ENCODE results near the gene SGTA. TPM values are rescaled to one million over a fixed set of nuclear protein-coding genes. Genes with fewer than 3 reads are reported as not detected.

SGTA gene, protein sequence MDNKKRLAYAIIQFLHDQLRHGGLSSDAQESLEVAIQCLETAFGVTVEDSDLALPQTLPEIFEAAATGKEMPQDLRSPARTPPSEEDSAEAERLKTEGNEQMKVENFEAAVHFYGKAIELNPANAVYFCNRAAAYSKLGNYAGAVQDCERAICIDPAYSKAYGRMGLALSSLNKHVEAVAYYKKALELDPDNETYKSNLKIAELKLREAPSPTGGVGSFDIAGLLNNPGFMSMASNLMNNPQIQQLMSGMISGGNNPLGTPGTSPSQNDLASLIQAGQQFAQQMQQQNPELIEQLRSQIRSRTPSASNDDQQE
- total RNA-seq (2021; ENCODE audit: unreplicated experiment) (85.7 TPM), Bru-seq, nascent RNA (percentile 67 among the genes with signal in this experiment), BruChase-seq, experiment 1, labeled RNA remaining after a 2-hour chase (percentile 74 among the genes with signal in this experiment), BruChase-seq, experiment 2, labeled RNA remaining after a 6-hour chase (percentile 83 among the genes with signal in this experiment)
- 101 TPM for polyA plus RNA-seq (2012; ENCODE audit: insufficient read length)
- long read RNA-seq, transcript SGTA-201 (12 exons, 2,330 nt) = major isoform, 111 of 262 reads
- long read RNA-seq, partial matches to known transcripts = 56 of 262 reads
- long read RNA-seq, other reads (novel, unspliced or antisense) = 95 of 262 reads

- peak; percentile 90 for ATAC-seq
- intact Hi-C loops (cut with micrococcal nuclease; ENCODE audit: unreplicated experiment) (no loop called here), in situ Hi-C loops (cut with HindIII; ENCODE audit: low pct_unique_long_range_greater_than_20kb, low sequenced_read_pairs) (no loop called here)
- BruUV-seq (replicated peaks) = no TSS peak
- peaks cover 12% of the 10 kb centered on the region for H3K4me1 ChIP-seq (ENCODE audit: control insufficient read depth, insufficient read depth, low read length)
- CTCF ChIA-PET = interaction anchor here (0.6 kb wide), 1 partner anchor 152 kb away, joined by 4 read pairs; no protein-coding TSS in a partner anchor
- TF ChIP-seq TCF7L2 (IDR thresholded peaks at IDR 0.05; ENCODE audit: low read depth, low read length) = no peak
- TF ChIP-seq SIN3A (IDR thresholded peaks at IDR 0.05; ENCODE audit: borderline replicate concordance, insufficient read depth, low read depth, low read length) = 0 out of 2 replicates have a peak, but pooled peaks have one; percentile 43
- peak; percentile 73 for TF ChIP-seq POLR2AphosphoS5 (IDR thresholded peaks at IDR 0.05; ENCODE audit: low read depth, low read length)
- DNase-seq (ENCODE audit: low read depth, low spot score) = peak; percentile 97
- H3K27me3 ChIP-seq (ENCODE audit: control insufficient read depth, insufficient read depth, low read length) = no peaks in the 10 kb centered on the region
- POLR2A ChIA-PET = interaction anchor here (0.6 to 0.7 kb wide), 2 partner anchors 92 to 307 kb away, joined by 3 to 6 read pairs; partner anchors contain the start of gene GADD45B
- peak within 1 kb of the TSS; percentile 93 for H3K27ac ChIP-seq (ENCODE audit: low read length)
- peak within 1 kb of the TSS; percentile 96 to 97 for H3K4me3 ChIP-seq (ENCODE audit: low read depth in 2 of 2, low read length in 2 of 2)
- H3K36me3 ChIP-seq (ENCODE audit: control insufficient read depth, insufficient read depth, low read length) = peaks cover 9% of the 10 kb centered on the region
- no peaks in the 10 kb centered on the region for H3K9me3 ChIP-seq (ENCODE audit: control insufficient read depth, insufficient read depth, low read depth, low read length)
Measured at GRCh38 chr19:2782936-2783780, at the start of gene SGTA. SGTA (minus strand) TSS chr19:2783273; CDS start chr19:2769068, 14,205 bp downstream.

DNA sequence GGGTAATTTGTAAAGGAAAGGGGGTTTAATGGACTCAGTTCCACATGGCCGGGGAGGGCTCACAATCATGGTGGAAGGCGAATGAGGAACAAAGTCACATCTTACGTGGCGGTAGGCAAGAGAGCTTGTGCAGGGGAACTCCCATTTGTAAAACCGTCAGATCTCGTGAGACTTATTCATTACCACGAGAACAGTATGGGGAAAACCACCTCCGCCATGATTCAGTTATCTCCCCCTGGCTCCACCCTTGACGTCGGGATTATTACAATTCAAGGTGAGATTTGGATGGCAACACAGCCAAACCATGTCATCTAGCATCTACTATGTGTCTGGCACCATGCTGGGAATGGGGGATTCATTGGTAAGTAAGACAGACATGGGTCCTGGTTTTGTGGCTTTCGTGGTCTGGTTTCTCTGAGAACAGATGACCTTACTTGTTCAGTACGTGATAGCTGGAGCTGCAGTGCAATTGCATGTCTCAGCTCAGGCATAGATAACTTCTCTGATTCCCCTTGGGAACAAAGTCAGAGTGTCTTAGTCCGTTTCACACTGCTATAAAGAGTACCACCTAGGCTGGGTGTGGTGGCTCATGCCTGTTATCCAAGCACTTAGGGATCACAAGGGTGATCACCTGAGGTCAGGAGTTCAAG lies 44.9 kb upstream of the SGTA start:
- no TSS peak for BruUV-seq (replicated peaks)
- no peaks in the 10 kb centered on the region; the same call in 1 of the 2 replicates for H3K9me3 ChIP-seq (ENCODE audit: control insufficient read depth, insufficient read depth, low read depth, low read length)
- no peak overlapping the region for H3K4me3 ChIP-seq (ENCODE audit: low read depth in 2 of 2, low read length in 2 of 2)
- no peaks in the 10 kb centered on the region for H3K4me1 ChIP-seq (ENCODE audit: control insufficient read depth, insufficient read depth, low read length)
- ChIA-PET POLR2A (no interaction called here), CTCF (no interaction called here)
- no peak for DNase-seq (ENCODE audit: low read depth, low spot score)
- in situ Hi-C loops (cut with HindIII; ENCODE audit: low pct_unique_long_range_greater_than_20kb, low sequenced_read_pairs) = no loop called here
- intact Hi-C loops (cut with micrococcal nuclease; ENCODE audit: unreplicated experiment) = no loop called here
- TF ChIP-seq TCF7L2 (IDR thresholded peaks at IDR 0.05; ENCODE audit: low read depth, low read length) (no peak), POLR2AphosphoS5 (IDR thresholded peaks at IDR 0.05; ENCODE audit: low read depth, low read length) (no peak), SIN3A (IDR thresholded peaks at IDR 0.05; ENCODE audit: borderline replicate concordance, insufficient read depth, low read depth, low read length) (no peak)
- TF ChIP-seq, protein P1, sequence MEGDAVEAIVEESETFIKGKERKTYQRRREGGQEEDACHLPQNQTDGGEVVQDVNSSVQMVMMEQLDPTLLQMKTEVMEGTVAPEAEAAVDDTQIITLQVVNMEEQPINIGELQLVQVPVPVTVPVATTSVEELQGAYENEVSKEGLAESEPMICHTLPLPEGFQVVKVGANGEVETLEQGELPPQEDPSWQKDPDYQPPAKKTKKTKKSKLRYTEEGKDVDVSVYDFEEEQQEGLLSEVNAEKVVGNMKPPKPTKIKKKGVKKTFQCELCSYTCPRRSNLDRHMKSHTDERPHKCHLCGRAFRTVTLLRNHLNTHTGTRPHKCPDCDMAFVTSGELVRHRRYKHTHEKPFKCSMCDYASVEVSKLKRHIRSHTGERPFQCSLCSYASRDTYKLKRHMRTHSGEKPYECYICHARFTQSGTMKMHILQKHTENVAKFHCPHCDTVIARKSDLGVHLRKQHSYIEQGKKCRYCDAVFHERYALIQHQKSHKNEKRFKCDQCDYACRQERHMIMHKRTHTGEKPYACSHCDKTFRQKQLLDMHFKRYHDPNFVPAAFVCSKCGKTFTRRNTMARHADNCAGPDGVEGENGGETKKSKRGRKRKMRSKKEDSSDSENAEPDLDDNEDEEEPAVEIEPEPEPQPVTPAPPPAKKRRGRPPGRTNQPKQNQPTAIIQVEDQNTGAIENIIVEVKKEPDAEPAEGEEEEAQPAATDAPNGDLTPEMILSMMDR (IDR thresholded peaks at IDR 0.05) = no peak
- H3K36me3 ChIP-seq (ENCODE audit: control insufficient read depth, insufficient read depth, low read length) = no peaks in the 10 kb centered on the region
- no peak overlapping the region for H3K27ac ChIP-seq (ENCODE audit: low read length)
- ATAC-seq = no peak
- H3K27me3 ChIP-seq (ENCODE audit: control insufficient read depth, insufficient read depth, low read length) = no peaks in the 10 kb centered on the region

DNA sequence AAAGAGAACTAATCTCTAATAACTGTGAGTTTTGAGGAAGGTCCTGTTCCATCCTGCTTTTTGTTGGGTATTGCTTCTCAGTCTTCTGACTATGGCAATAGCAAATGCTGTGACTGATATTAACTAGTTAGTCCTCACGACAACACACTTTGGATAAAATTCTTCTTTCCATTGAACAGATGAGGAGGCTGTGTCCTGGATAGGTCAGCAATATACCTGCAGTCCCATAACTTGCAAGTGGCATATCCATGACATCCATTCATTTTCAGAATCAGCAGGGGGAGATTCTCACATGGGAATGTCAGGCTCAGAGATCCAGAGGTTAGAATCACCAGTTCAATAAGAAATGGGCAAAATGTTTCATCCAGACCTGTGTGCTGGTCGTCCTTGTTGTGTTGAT lies 43.9 kb upstream of the SGTA start:
- ATAC-seq = no peak
- intact Hi-C loops (cut with micrococcal nuclease; ENCODE audit: unreplicated experiment) (no loop called here), in situ Hi-C loops (cut with HindIII; ENCODE audit: low pct_unique_long_range_greater_than_20kb, low sequenced_read_pairs) (no loop called here)
- Histone ChIP-seq H3K27ac (ENCODE audit: low read length) (no peak overlapping the region), H3K27me3 (ENCODE audit: control insufficient read depth, insufficient read depth, low read length) (no peaks in the 10 kb centered on the region), H3K4me1 (ENCODE audit: control insufficient read depth, insufficient read depth, low read length) (no peaks in the 10 kb centered on the region), H3K4me3 (ENCODE audit: low read depth in 2 of 2, low read length in 2 of 2) (no peak overlapping the region), H3K36me3 (ENCODE audit: control insufficient read depth, insufficient read depth, low read length) (no peaks in the 10 kb centered on the region), H3K9me3 (ENCODE audit: control insufficient read depth, insufficient read depth, low read depth, low read length) (no peaks in the 10 kb centered on the region; the same call in 1 of the 2 replicates)
- no peak for DNase-seq (ENCODE audit: low read depth, low spot score)
- no peak for TF ChIP-seq POLR2AphosphoS5 (IDR thresholded peaks at IDR 0.05; ENCODE audit: low read depth, low read length)
- TF ChIP-seq SIN3A (IDR thresholded peaks at IDR 0.05; ENCODE audit: borderline replicate concordance, insufficient read depth, low read depth, low read length) = no peak
- TF ChIP-seq, protein P1 (IDR thresholded peaks at IDR 0.05) = no peak
- TF ChIP-seq TCF7L2 (IDR thresholded peaks at IDR 0.05; ENCODE audit: low read depth, low read length) = no peak
- TF ChIP-seq, protein P2, sequence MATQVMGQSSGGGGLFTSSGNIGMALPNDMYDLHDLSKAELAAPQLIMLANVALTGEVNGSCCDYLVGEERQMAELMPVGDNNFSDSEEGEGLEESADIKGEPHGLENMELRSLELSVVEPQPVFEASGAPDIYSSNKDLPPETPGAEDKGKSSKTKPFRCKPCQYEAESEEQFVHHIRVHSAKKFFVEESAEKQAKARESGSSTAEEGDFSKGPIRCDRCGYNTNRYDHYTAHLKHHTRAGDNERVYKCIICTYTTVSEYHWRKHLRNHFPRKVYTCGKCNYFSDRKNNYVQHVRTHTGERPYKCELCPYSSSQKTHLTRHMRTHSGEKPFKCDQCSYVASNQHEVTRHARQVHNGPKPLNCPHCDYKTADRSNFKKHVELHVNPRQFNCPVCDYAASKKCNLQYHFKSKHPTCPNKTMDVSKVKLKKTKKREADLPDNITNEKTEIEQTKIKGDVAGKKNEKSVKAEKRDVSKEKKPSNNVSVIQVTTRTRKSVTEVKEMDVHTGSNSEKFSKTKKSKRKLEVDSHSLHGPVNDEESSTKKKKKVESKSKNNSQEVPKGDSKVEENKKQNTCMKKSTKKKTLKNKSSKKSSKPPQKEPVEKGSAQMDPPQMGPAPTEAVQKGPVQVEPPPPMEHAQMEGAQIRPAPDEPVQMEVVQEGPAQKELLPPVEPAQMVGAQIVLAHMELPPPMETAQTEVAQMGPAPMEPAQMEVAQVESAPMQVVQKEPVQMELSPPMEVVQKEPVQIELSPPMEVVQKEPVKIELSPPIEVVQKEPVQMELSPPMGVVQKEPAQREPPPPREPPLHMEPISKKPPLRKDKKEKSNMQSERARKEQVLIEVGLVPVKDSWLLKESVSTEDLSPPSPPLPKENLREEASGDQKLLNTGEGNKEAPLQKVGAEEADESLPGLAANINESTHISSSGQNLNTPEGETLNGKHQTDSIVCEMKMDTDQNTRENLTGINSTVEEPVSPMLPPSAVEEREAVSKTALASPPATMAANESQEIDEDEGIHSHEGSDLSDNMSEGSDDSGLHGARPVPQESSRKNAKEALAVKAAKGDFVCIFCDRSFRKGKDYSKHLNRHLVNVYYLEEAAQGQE (IDR thresholded peaks at IDR 0.05; ENCODE audit: insufficient read depth in 1 of 2, low read depth in 2 of 2, low read length in 1 of 2) = no peak
- BruUV-seq (replicated peaks) = no TSS peak
- ChIA-PET POLR2A (no interaction called here), CTCF (no interaction called here)
